ENCODE results near the gene SPRYD3.
"Not testable (repeated sequence)": the region's sequence is repeated elsewhere in the genome, so short reads cannot be mapped to it uniquely, and the experiment has no call there.

Gene SPRYD3

DNA sequence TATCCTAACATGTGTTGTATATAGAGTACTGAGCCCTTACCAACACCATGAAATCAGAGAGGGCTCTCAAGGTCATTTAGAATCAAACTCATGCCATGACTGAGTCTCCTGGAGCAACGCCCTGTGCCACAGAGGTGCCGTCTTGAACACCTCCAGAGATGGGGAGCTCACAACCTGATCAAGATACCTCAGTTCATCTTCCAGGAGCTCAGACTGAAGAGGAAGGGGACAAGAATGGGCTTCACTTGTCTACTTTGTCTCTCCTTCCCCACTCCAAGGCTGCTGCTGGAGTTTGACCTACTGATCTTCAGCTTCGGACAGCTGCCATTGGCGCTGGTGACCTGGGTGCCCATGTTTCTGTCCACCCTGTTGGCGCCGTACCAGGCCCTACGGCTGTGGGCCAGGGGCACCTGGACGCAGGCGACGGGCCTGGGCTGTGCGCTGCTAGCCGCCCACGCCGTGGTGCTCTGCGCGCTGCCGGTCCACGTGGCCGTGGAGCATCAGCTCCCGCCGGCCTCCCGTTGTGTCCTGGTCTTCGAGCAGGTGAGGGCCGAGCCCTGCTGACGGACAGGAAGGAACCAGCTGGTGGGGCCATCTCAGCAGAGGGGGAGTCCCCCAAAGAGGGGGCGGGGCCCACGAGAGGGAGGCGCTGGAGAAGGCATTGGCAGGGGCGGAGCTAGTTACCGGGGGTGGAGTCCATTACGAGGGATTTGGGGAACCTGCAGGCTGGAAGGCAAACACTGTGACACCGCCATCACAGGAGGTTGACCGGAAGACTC is 36.1 kb upstream of the SPRYD3 start:
- 84% methylated on average over 33 of the region's 33 CpGs for WGBS
- no peaks in the 10 kb centered on the region for H3K79me1 ChIP-seq (replicated peaks; ENCODE audit: low read length, poor library complexity, severe bottlenecking)

DNA sequence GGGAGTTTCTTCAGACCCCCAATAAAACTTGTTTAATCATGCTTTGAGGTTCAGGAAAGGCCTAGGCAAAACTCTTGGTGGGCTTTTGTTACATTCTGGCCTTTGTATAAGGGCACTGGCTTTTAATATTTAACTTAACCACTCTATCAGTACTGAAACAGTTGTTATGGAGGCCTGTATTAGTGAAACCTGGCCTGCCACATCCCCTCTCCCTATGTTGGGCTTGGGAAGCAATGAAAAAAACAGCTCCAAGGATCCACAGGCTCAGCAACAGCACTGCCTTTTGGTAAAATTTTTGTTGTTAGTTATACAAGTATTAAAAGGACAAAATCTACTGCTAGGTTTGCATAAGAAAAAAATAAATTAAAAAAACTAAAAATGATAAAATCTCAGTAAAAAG is 34.8 kb upstream of the SPRYD3 start:
- Histone ChIP-seq H2AK5ac (ENCODE audit: low read length, severe bottlenecking) (no peak overlapping the region), H3K9me3 (ENCODE audit: control insufficient read depth, low read length) (no peaks in the 10 kb centered on the region), H2BK12ac (ENCODE audit: low read length in 2 of 2) (no peak overlapping the region), H3K4ac (ENCODE audit: low read depth in 1 of 2, low read length in 2 of 2) (no peak overlapping the region), H3K14ac (ENCODE audit: low read length in 2 of 2) (no peak overlapping the region), H3K79me1 (replicated peaks; ENCODE audit: low read length, poor library complexity, severe bottlenecking) (no peaks in the 10 kb centered on the region), H2BK120ac (ENCODE audit: low read depth, low read length) (no peak overlapping the region), H3K4me2 (ENCODE audit: low read length, poor library complexity, severe bottlenecking) (no peak overlapping the region), H3K9ac (ENCODE audit: low read length) (no peak overlapping the region), H3K4me1 (ENCODE audit: control insufficient read depth, insufficient read depth, low read depth, low read length) (peaks cover 2% of the 10 kb centered on the region), H4K91ac (ENCODE audit: low read length) (no peak overlapping the region), H4K8ac (ENCODE audit: low read length) (no peak overlapping the region), H2AFZ (ENCODE audit: low read depth, low read length) (no peak overlapping the region), H3K23ac (ENCODE audit: low read length in 2 of 2) (no peak overlapping the region), H3K27me3 (ENCODE audit: control insufficient read depth in 1 of 2, insufficient read depth in 1 of 2, low read length in 2 of 2) (no peaks in the 10 kb centered on the region), H3K4me3 (ENCODE audit: insufficient read depth in 1 of 2, low read depth in 1 of 2, low read length in 2 of 2) (no peak overlapping the region), H2BK5ac (ENCODE audit: low read depth, low read length, poor library complexity, severe bottlenecking) (no peak overlapping the region), H3K27ac (ENCODE audit: low read length, poor library complexity, severe bottlenecking) (no peak overlapping the region), H3K18ac (ENCODE audit: low read depth in 1 of 2, low read length in 2 of 2) (no peak overlapping the region), H2BK15ac (ENCODE audit: low read depth, poor library complexity, severe bottlenecking) (no peak overlapping the region), H3K36me3 (ENCODE audit: control insufficient read depth in 1 of 2, insufficient read depth in 2 of 2, low read depth in 1 of 2, low read length in 2 of 2) (no peaks in the 10 kb centered on the region)
- DNase-seq, result no peak

More for the DNA sequence above, 36.1 kb upstream of the SPRYD3 start:
- no peak overlapping the region for H4K8ac ChIP-seq (ENCODE audit: low read length)
- H2AK5ac ChIP-seq (ENCODE audit: low read length, severe bottlenecking), result no peak overlapping the region
- no peak overlapping the region for H3K18ac ChIP-seq (ENCODE audit: low read depth in 1 of 2, low read length in 2 of 2)
- H2BK120ac ChIP-seq (ENCODE audit: low read depth, low read length), result no peak overlapping the region
- H3K14ac ChIP-seq (ENCODE audit: low read length in 2 of 2), result peak overlapping the region in 1 of 2 experiments; percentile 57
- no peak overlapping the region for H2AFZ ChIP-seq (ENCODE audit: low read depth, low read length)
- H2BK12ac ChIP-seq (ENCODE audit: low read length in 2 of 2), result no peak overlapping the region
- H3K27me3 ChIP-seq (ENCODE audit: control insufficient read depth in 1 of 2, insufficient read depth in 1 of 2, low read length in 2 of 2), result no peaks in the 10 kb centered on the region
- peaks cover 2% of the 10 kb centered on the region for H3K4me1 ChIP-seq (ENCODE audit: control insufficient read depth, insufficient read depth, low read depth, low read length)
- no peak for DNase-seq
- peak overlapping the region; percentile 54 for H2BK15ac ChIP-seq (ENCODE audit: low read depth, poor library complexity, severe bottlenecking)
- no peak overlapping the region for H3K23ac ChIP-seq (ENCODE audit: low read length in 2 of 2)
- no peaks in the 10 kb centered on the region for H3K9me3 ChIP-seq (ENCODE audit: control insufficient read depth, low read length)
- H3K36me3 ChIP-seq (ENCODE audit: control insufficient read depth in 1 of 2, insufficient read depth in 2 of 2, low read depth in 1 of 2, low read length in 2 of 2), result no peaks in the 10 kb centered on the region
- no peak overlapping the region for H2BK5ac ChIP-seq (ENCODE audit: low read depth, low read length, poor library complexity, severe bottlenecking)
- H3K27ac ChIP-seq (ENCODE audit: low read length, poor library complexity, severe bottlenecking), result no peak overlapping the region
- peak overlapping the region; percentile 25 for H4K91ac ChIP-seq (ENCODE audit: low read length)
- H3K4me2 ChIP-seq (ENCODE audit: low read length, poor library complexity, severe bottlenecking), result no peak overlapping the region
- H3K9ac ChIP-seq (ENCODE audit: low read length), result no peak overlapping the region
- no peak overlapping the region for H3K4me3 ChIP-seq (ENCODE audit: insufficient read depth in 1 of 2, low read depth in 1 of 2, low read length in 2 of 2)
- H3K4ac ChIP-seq (ENCODE audit: low read depth in 1 of 2, low read length in 2 of 2), result no peak overlapping the region

DNA sequence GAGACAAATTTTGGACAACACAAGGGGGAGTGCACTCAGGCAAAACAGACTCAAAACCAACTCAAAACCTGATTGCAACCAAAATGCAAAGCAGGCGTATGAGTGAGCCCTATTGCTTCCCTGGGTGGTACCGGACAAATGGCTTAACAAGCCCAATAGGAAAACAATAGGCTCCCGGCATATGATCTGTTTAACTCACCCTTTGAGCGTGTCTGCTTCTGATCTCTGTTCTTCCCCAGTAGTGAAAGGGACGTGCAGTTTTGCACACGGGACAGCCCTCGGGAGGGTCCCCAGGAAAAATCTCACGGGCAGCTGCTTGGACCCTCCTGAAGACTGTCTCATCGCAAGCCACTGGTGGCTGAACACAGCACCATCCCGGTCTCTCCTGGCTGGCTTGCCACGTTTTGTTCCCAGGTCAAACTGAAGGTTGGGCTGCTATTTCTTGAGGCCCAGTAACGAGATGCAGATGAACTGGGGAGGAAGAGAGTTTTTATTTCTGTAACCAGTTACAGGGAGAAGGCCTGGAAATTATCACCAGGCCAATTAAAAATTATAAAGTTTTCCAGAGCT is 34.0 kb upstream of the SPRYD3 start:
- Histone ChIP-seq H2AFZ (ENCODE audit: low read depth, low read length) (peak overlapping the region; percentile 53), H3K4me2 (ENCODE audit: low read length, poor library complexity, severe bottlenecking) (no peak overlapping the region), H2BK15ac (ENCODE audit: low read depth, poor library complexity, severe bottlenecking) (no peak overlapping the region), H2BK120ac (ENCODE audit: low read depth, low read length) (no peak overlapping the region), H3K9me3 (ENCODE audit: control insufficient read depth, low read length) (no peaks in the 10 kb centered on the region), H3K4me3 (ENCODE audit: insufficient read depth in 1 of 2, low read depth in 1 of 2, low read length in 2 of 2) (no peak overlapping the region), H4K8ac (ENCODE audit: low read length) (no peak overlapping the region), H3K79me1 (replicated peaks; ENCODE audit: low read length, poor library complexity, severe bottlenecking) (no peaks in the 10 kb centered on the region), H3K14ac (ENCODE audit: low read length in 2 of 2) (no peak overlapping the region), H3K4ac (ENCODE audit: low read depth in 1 of 2, low read length in 2 of 2) (no peak overlapping the region), H3K36me3 (ENCODE audit: control insufficient read depth in 1 of 2, insufficient read depth in 2 of 2, low read depth in 1 of 2, low read length in 2 of 2) (no peaks in the 10 kb centered on the region), H3K18ac (ENCODE audit: low read depth in 1 of 2, low read length in 2 of 2) (no peak overlapping the region), H3K23ac (ENCODE audit: low read length in 2 of 2) (no peak overlapping the region), H3K9ac (ENCODE audit: low read length) (no peak overlapping the region), H2BK5ac (ENCODE audit: low read depth, low read length, poor library complexity, severe bottlenecking) (no peak overlapping the region), H3K4me1 (ENCODE audit: control insufficient read depth, insufficient read depth, low read depth, low read length) (peaks cover 2% of the 10 kb centered on the region), H2AK5ac (ENCODE audit: low read length, severe bottlenecking) (no peak overlapping the region), H3K27ac (ENCODE audit: low read length, poor library complexity, severe bottlenecking) (no peak overlapping the region), H3K27me3 (ENCODE audit: control insufficient read depth in 1 of 2, insufficient read depth in 1 of 2, low read length in 2 of 2) (no peaks in the 10 kb centered on the region), H4K91ac (ENCODE audit: low read length) (no peak overlapping the region), H2BK12ac (ENCODE audit: low read length in 2 of 2) (no peak overlapping the region)
- 85% methylated on average over 11 of the region's 12 CpGs for WGBS
- no peak for DNase-seq

DNA sequence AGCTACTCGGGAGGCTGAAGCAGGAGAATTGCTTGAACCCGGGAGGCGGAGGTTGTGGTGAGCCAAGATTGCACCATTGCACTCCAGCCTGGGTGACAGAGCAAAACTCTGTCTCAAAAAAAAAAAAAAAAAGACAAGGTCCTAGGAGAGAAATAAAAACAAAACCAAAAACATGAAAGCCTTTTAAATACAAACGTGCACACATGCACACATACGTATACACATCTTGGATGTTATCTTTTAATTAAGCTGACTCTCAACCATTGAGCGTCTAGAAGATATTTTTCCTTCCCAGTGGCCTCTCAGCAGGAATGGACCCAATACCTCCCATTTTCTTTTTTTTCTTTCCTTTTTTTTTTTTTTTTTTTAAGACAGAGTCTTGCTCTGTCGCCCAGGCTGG is 33.2 kb upstream of the SPRYD3 start:
- not testable (repeated sequence) for H3K4ac ChIP-seq (ENCODE audit: low read depth in 1 of 2, low read length in 2 of 2); H3K27me3 ChIP-seq (ENCODE audit: control insufficient read depth in 1 of 2, insufficient read depth in 1 of 2, low read length in 2 of 2); H3K23ac ChIP-seq (ENCODE audit: low read length in 2 of 2); H4K91ac ChIP-seq (ENCODE audit: low read length); H3K9me3 ChIP-seq (ENCODE audit: control insufficient read depth, low read length); H2AK5ac ChIP-seq (ENCODE audit: low read length, severe bottlenecking); H2BK5ac ChIP-seq (ENCODE audit: low read depth, low read length, poor library complexity, severe bottlenecking); H2BK15ac ChIP-seq (ENCODE audit: low read depth, poor library complexity, severe bottlenecking); H3K18ac ChIP-seq (ENCODE audit: low read depth in 1 of 2, low read length in 2 of 2); H3K27ac ChIP-seq (ENCODE audit: low read length, poor library complexity, severe bottlenecking); H2AFZ ChIP-seq (ENCODE audit: low read depth, low read length); H3K9ac ChIP-seq (ENCODE audit: low read length); H3K4me2 ChIP-seq (ENCODE audit: low read length, poor library complexity, severe bottlenecking); H2BK120ac ChIP-seq (ENCODE audit: low read depth, low read length); DNase-seq; H4K8ac ChIP-seq (ENCODE audit: low read length); H3K36me3 ChIP-seq (ENCODE audit: control insufficient read depth in 1 of 2, insufficient read depth in 2 of 2, low read depth in 1 of 2, low read length in 2 of 2); H2BK12ac ChIP-seq (ENCODE audit: low read length in 2 of 2); H3K4me3 ChIP-seq (ENCODE audit: insufficient read depth in 1 of 2, low read depth in 1 of 2, low read length in 2 of 2); H3K14ac ChIP-seq (ENCODE audit: low read length in 2 of 2); H3K4me1 ChIP-seq (ENCODE audit: control insufficient read depth, insufficient read depth, low read depth, low read length); H3K79me1 ChIP-seq (replicated peaks; ENCODE audit: low read length, poor library complexity, severe bottlenecking)
- WGBS, result 92% methylated on average over 6 of the region's 7 CpGs

All from mesenchymal stem cell (in vitro differentiated cells and primary cell).